Coronary artery (tissue), 2 donors: ENCODE data around the gene XRN1.
"Not testable (repeated sequence)": the region's sequence is repeated elsewhere in the genome, so short reads cannot be mapped to it uniquely, and the experiment has no call there.

ENCODE experiments used
- DNase-seq: peaks from one replicate; pipeline ENCODE4 v3.0.0-alpha.2; 2017; ENCODE audit warnings: low spot score
- H3K27ac ChIP-seq, 2 donors: fragments of 200-600 bp; sonication (generic); one replicate each; pipeline ENCODE4 v1.5.1; 2016 to 2019
- H3K4me3 ChIP-seq: fragments of 200-600 bp; sonication (generic); 2 replicates; pipeline ENCODE4 v1.5.1; 2016; ENCODE audit warnings: mild to moderate bottlenecking, moderate library complexity
- CTCF ChIP-seq: fragments of 200-600 bp; sonication (generic); IDR thresholded peaks from one replicate; pipeline ENCODE4 v1.5.1; 2019; ENCODE audit warnings: antibody characterized with exemption

XRN1 gene

GRCh38 chr3:142394921-142395622, 52.8 kb downstream of the XRN1 start:
- Histone ChIP-seq H3K27ac (no peak overlapping the region), H3K4me3 (no peak overlapping the region)
- no peak for DNase-seq
- TF ChIP-seq CTCF = no peak

GRCh38 chr3:142385078-142385477, 62.8 kb downstream of the XRN1 start:
- H3K4me3 ChIP-seq = no peak overlapping the region
- no peak for DNase-seq
- TF ChIP-seq CTCF = no peak

GRCh38 chr3:142374687-142375086, 73.2 kb downstream of the XRN1 start:
- no peak overlapping the region for H3K27ac ChIP-seq
- no peak overlapping the region for H3K4me3 ChIP-seq
- DNase-seq = no peak
- no peak for TF ChIP-seq CTCF

More at GRCh38 chr3:142385078-142385477, 62.8 kb downstream of the XRN1 start:
- no peak overlapping the region for H3K27ac ChIP-seq

- not testable (repeated sequence) for DNase-seq, H3K4me3 ChIP-seq, H3K27ac ChIP-seq
Measured at GRCh38 chr3:142369576-142369975, 78.3 kb downstream of the XRN1 start.

GRCh38 chr3:142366434-142366833, 81.4 kb downstream of the XRN1 start:
- no peak for TF ChIP-seq CTCF
- Histone ChIP-seq H3K4me3 (no peak overlapping the region), H3K27ac (no peak overlapping the region)
- DNase-seq = no peak

GRCh38 chr3:142363936-142364467, 83.8 kb downstream of the XRN1 start:
- DNase-seq = no peak
- Histone ChIP-seq H3K27ac (no peak overlapping the region), H3K4me3 (no peak overlapping the region)
- TF ChIP-seq CTCF = no peak

- not testable (repeated sequence) for H3K4me3 ChIP-seq, DNase-seq, H3K27ac ChIP-seq
Measured at GRCh38 chr3:142363433-142363832, 84.4 kb downstream of the XRN1 start.

GRCh38 chr3:142359367-142359766, 88.5 kb downstream of the XRN1 start:
- TF ChIP-seq CTCF = no peak

More at GRCh38 chr3:142359367-142359766, 88.5 kb downstream of the XRN1 start:
- DNase-seq = no peak
- H3K27ac ChIP-seq = no peak overlapping the region
- no peak overlapping the region for H3K4me3 ChIP-seq
